Measurements from ENCODE around the gene FER.
"Not testable (repeated sequence)": the region's sequence is repeated elsewhere in the genome, so short reads cannot be mapped to it uniquely, and the experiment has no call there.

The FER gene

DNA sequence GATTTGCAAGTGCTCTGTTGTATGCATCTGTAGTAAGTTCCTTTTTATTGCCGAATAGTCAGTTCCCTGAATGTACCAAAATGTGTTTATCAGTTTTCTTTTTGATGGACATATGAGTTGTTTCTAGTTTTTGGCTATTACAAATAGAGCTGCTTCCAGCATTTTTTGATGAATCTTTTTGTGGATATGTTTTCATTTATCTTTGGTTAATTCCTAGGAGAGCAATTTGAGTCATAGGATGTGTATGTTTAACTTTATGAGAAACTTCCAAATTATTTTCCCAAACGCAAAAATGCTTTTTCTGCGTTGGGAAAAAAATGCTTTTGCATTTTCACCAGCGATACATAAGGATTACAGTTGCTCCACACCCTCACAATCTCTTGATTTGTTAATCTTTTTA lies 287.7 kb downstream of the FER start:
- DNase-seq (ENCODE audit: low read depth) = peak; percentile 32

- DNase-seq (ENCODE audit: low read depth) = peak; percentile 77
Observed at GRCh38 chr5:109038209-109038840, 290.6 kb downstream of the FER start.

DNA sequence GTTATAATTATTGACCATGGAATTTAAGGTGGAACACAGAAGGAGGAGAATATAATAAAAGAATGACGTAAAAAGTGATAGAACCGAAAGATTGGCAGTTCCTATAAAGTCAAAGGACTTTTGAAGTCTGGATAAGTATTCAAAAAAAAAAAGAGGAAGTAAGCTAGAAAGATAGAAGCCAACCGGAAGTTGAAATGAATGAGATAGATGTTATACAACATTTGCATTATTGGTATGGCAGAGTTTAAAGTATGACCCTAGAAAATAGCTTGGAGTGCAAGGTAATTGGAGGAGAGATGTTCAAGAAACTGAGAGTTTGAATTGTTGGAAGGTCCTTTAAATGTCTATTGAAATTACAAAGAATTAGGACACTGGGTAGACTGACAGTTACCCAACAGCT lies 293.6 kb downstream of the FER start:
- DNase-seq (ENCODE audit: low read depth) = no peak

DNA sequence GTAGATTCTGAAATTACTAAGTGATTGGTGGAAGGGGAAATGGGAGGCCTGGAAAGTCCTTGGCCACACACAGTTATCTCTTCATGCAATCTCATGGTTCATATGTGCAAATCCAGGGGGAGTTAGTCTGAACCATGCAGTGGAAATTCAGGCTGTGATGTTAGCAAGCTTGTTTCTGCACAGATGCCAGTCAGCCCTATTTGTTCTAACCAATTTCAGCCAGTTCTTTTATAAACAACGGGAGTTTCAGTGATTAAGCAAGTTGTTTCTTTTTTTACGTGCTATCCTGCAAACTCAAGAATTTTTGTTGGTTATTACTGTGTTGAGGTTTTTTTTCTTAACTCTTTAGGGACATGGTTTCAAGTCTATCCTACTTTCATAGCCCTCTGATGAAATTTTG lies 298.0 kb downstream of the FER start:
- no peak for DNase-seq (ENCODE audit: low read depth)

DNA sequence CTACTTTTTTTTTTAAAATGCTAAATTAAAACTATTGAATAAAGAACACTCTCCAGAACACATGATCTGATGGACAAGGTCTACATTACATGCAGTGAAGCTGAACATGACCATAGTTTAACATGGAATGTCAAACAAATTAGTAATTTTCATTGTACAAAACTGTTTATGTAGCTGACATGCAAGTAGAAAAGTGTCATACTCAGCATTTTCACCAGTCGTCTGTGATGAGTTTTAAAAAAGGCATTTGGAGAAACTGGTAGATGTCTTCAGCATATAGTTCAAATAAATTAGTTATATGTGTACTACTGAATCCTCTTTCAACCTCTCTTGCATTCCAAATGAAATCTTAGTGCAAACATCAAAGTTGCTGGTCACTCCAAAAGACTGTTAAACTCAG lies 301.9 kb downstream of the FER start:
- DNase-seq (ENCODE audit: low read depth) = no peak

DNA sequence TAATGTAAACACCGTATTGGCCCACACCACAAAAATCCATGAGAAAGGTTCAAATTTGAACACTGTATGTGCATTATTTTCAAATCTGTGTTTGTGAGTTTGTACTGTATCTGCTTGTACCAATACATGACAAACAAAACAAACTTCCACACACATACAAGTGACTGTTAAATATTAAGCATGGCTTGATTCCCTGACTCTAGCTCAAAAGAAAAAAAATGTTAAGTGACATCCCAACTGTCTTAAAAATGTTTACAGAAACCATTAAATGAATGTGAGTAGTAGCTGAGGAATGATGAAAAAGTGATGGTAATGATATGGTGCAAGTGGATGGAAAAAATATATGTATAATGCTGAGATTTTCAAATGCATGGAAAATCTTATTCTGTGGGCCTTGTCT lies 302.6 kb downstream of the FER start:
- not testable (repeated sequence) for DNase-seq (ENCODE audit: low read depth)

GRCh38 chr5:109052216-109052615 lies 304.5 kb downstream of the FER start:
- DNase-seq (ENCODE audit: low read depth) = not testable (repeated sequence)

- DNase-seq (ENCODE audit: low read depth) = no peak
Observed at GRCh38 chr5:109053995-109054417, 306.3 kb downstream of the FER start.

- DNase-seq (ENCODE audit: low read depth) = no peak
Observed at GRCh38 chr5:109060378-109061025, 312.8 kb downstream of the FER start.

GRCh38 chr5:109062664-109063063 lies 315.0 kb downstream of the FER start:
- DNase-seq (ENCODE audit: low read depth) = peak; percentile 6

DNA sequence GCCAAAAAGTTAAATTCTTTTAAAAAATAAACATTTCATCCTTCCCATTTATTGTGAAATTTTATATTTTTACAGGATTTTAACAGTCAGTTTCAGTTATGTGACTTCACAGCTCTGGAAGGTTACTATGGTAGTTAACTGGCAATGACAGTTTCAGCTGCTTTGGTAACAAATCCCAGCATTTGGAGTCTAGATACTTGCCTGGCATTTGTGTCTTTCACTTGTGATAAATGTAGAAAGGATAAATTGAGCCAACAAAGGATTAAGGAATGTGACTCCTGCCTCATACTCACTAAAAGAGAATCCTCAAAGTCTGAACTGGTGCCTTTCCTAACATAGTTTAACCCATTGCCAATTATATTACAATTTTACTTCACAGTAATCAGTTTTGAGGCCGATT lies 315.5 kb downstream of the FER start:
- no peak for DNase-seq (ENCODE audit: low read depth)

- no peak for DNase-seq (ENCODE audit: low read depth)
Observed at GRCh38 chr5:109076741-109077140, 329.0 kb downstream of the FER start.

DNA sequence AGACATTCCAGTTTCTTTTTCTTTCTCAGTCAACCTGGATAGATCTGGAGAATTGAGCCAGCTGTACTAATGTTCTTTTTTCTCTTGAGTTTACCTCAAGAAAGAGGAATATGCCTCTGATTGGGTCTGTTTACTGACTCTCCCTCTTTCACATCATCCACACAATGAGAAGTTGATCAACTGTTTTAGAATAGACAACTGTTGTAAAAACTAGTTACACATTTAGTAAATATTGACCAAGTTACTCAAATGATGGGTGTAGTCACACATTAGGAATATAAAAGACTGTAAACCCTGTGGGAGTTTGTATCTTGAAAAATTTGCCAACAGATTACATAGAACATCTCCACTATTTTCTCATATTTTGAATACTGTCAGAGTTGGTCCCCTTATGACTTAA lies 330.8 kb downstream of the FER start:
- no peak for DNase-seq (ENCODE audit: low read depth)

DNA sequence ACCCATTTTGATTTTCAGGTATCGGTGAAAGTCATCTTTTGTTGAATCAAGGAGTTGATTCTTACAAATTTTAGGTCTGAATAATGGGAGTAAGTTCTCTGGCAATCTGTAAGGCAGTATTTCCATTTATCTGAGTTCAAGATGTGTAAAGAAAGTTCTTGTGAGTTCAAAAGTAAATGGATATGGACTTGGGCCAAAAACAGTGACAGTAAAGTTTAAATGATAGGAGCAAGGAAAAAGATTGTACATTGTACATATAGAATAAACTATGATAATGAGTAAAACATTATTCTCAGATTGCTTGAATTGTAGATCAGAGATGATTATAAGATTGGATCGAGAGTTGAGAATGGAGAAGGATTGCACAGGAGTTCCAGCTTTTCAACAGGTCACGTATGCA lies 332.8 kb downstream of the FER start:
- DNase-seq (ENCODE audit: low read depth) = no peak

- no peak for DNase-seq (ENCODE audit: low read depth)
Observed at GRCh38 chr5:109080896-109081295, 333.2 kb downstream of the FER start.

- DNase-seq (ENCODE audit: low read depth) = no peak
Observed at GRCh38 chr5:109083937-109084336, 336.2 kb downstream of the FER start.

DNA sequence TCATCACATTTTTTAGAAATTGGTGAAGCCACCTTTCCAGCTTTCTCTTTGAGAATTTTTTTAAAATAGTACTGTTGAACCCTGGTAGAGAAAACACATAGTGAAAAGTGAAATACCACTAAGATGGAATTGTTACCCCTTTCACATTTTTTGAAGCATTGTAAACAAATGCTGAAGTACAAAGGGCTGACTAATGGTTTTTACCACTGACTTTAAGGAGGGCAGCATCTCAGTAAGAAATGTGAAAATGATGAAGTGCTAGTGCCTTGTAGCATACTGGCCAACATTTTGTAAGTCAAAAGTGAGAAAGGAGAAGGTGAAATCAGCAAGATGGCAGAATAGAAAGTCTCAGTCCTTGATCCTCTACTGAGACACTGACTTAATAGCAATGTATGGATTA lies 341.5 kb downstream of the FER start:
- DNase-seq (ENCODE audit: low read depth) = no peak

GRCh38 chr5:109099081-109099480 lies 351.4 kb downstream of the FER start:
- DNase-seq (ENCODE audit: low read depth) = peak; percentile 41

DNA sequence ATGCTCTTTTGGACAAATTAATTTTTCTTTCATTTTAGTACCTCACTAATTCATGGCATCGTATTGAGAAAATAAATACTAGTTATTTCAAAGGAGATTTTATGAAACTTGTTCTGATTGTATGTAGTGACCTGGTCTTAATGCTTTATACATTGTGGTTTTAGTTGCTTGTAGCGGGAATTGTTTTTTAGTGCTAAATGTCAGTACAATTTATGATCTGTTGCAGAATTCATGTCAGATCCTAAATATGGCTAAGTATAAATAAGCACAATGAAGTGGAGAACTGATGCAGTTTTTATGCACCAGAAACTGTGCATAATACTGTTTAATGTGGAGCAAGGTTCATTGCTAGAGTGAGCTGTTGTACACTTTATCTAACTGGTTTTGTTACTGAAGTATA lies 353.3 kb downstream of the FER start:
- DNase-seq (ENCODE audit: low read depth) = no peak

GRCh38 chr5:109102096-109102690 lies 354.5 kb downstream of the FER start:
- peak; percentile 20 for DNase-seq (ENCODE audit: low read depth)

- peak; percentile 87 for DNase-seq (ENCODE audit: low read depth)
Observed at GRCh38 chr5:109105631-109106267, 358.1 kb downstream of the FER start.

DNA sequence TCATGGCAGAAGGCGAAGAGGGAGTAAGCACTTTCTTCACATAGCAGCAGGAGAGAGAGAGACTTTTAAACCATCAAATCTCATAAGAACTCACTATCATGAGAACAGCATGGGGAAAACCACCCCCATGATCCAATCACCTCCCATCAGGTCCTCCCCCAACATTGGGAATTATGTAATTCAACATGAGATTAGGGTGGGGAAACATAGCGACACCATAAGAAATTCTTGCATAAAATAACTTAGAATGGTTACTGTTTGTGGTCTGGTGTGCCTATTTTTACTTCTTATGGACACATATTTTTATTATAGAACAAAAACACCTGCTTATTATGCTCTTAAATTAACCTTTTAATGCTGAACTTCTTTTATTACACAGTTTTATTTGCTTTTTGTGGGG lies 364.0 kb downstream of the FER start:
- no peak for DNase-seq (ENCODE audit: low read depth)

DNA sequence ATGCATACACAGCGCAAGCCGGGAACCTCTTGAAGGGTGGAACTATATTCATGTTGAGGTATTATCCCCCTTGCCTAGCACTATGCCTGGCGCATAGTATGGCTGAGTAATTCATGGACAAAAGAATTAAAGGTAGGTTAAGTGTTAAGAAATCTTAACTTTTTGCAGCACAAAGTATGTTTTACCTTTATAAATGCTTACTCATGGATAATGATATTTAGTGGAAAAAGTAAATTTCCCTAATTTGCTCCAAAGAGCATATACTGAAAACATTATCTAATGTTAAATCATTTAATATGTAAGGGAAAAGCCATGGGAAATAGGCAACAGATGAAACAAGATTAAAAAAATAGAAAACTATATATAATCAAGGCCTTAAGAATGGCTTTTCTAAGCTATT lies 365.9 kb downstream of the FER start:
- DNase-seq (ENCODE audit: low read depth) = no peak

Data from ELR (cell line).